ENCODE data around the gene RFPL4AL1. TPM values are rescaled to one million over a fixed set of nuclear protein-coding genes. Genes with fewer than 3 reads are reported as not detected.

Gene RFPL4AL1
- total RNA-seq, 1 experiment from 2014 or later: not detected

GRCh38 chr19:55778331-55778730 is 9.4 kb downstream of the RFPL4AL1 start:
- H3K4me2 ChIP-seq (ENCODE audit: low read length): no peak overlapping the region

GRCh38 chr19:55781112-55781511 is 12.2 kb downstream of the RFPL4AL1 start:
- POLR2A ChIA-PET (ENCODE audit: unreplicated experiment): no interaction called here
- no peaks in the 10 kb centered on the region for H3K4me1 ChIP-seq (ENCODE audit: insufficient read depth, low read length)

More at GRCh38 chr19:55778331-55778730, 9.4 kb downstream of the RFPL4AL1 start:
- H3K36me3 ChIP-seq (ENCODE audit: low read depth, low read length): no peaks in the 10 kb centered on the region
- H3K27ac ChIP-seq (ENCODE audit: low read length): no peak overlapping the region
- POLR2A ChIA-PET (ENCODE audit: unreplicated experiment): no interaction called here
- DNase-seq (no peak), ATAC-seq (no peak)
- intact Hi-C loops (cut with micrococcal nuclease): no loop called here
- H4K20me1 ChIP-seq (ENCODE audit: low read length): no peaks in the 10 kb centered on the region
- H3K9me3 ChIP-seq (ENCODE audit: low read length): no peaks in the 10 kb centered on the region
- H3K27me3 ChIP-seq (ENCODE audit: low read length): peaks cover 84% of the 10 kb centered on the region
- no peak overlapping the region for H3K4me3 ChIP-seq (ENCODE audit: low read length)
- no TSS peak for BruUV-seq (replicated peaks)
- no peaks in the 10 kb centered on the region for H3F3A ChIP-seq (ENCODE audit: low read length, unreplicated experiment)
- CTCF ChIA-PET: no interaction called here
- H3K4me1 ChIP-seq (ENCODE audit: insufficient read depth, low read length): no peaks in the 10 kb centered on the region
- no peak overlapping the region for H3K9ac ChIP-seq (ENCODE audit: low read length)
- H3K9me2 ChIP-seq (replicated peaks; ENCODE audit: low read length): no peaks in the 10 kb centered on the region
- H2AFZ ChIP-seq (ENCODE audit: low read length): no peak overlapping the region
- H3K79me2 ChIP-seq (ENCODE audit: low read length): no peaks in the 10 kb centered on the region
- TF ChIP-seq EZH2phosphoT487 (IDR thresholded peaks at IDR 0.05; ENCODE audit: borderline replicate concordance, low read length): no peak

GRCh38 chr19:55795021-55795420 is 26.1 kb downstream of the RFPL4AL1 start:
- Histone ChIP-seq H3K36me3 (ENCODE audit: low read depth, low read length) (no peaks in the 10 kb centered on the region), H3K27me3 (ENCODE audit: low read length) (peaks cover 88% of the 10 kb centered on the region), H4K20me1 (ENCODE audit: low read length) (no peaks in the 10 kb centered on the region), H2AFZ (ENCODE audit: low read length) (no peak overlapping the region), H3F3A (ENCODE audit: low read length, unreplicated experiment) (no peaks in the 10 kb centered on the region), H3K79me2 (ENCODE audit: low read length) (no peaks in the 10 kb centered on the region), H3K9me3 (ENCODE audit: low read length) (no peaks in the 10 kb centered on the region), H3K9me2 (replicated peaks; ENCODE audit: low read length) (no peaks in the 10 kb centered on the region), H3K4me2 (ENCODE audit: low read length) (no peak overlapping the region), H3K9ac (ENCODE audit: low read length) (no peak overlapping the region), H3K4me1 (ENCODE audit: insufficient read depth, low read length) (no peaks in the 10 kb centered on the region), H3K27ac (ENCODE audit: low read length) (no peak overlapping the region), H3K4me3 (ENCODE audit: low read length) (no peak overlapping the region)
- ChIA-PET POLR2A (ENCODE audit: unreplicated experiment) (no interaction called here), CTCF (no interaction called here)
- no peak for ATAC-seq
- no peak for DNase-seq
- intact Hi-C loops (cut with micrococcal nuclease): no loop called here
- TF ChIP-seq EZH2 (IDR thresholded peaks at IDR 0.05; ENCODE audit: low read length, unreplicated experiment): no peak
- no peak for TF ChIP-seq CTCF (conservative IDR thresholded peaks at IDR 0.05; ENCODE audit: low read depth, low read length)
- no peak for TF ChIP-seq EZH2phosphoT487 (IDR thresholded peaks at IDR 0.05; ENCODE audit: borderline replicate concordance, low read length)
- no TSS peak for BruUV-seq (replicated peaks)

More at GRCh38 chr19:55781112-55781511, 12.2 kb downstream of the RFPL4AL1 start:
- Histone ChIP-seq H2AFZ (ENCODE audit: low read length) (no peak overlapping the region), H3K36me3 (ENCODE audit: low read depth, low read length) (no peaks in the 10 kb centered on the region), H3K9me3 (ENCODE audit: low read length) (no peaks in the 10 kb centered on the region), H3K9me2 (replicated peaks; ENCODE audit: low read length) (no peaks in the 10 kb centered on the region), H4K20me1 (ENCODE audit: low read length) (no peaks in the 10 kb centered on the region), H3K4me2 (ENCODE audit: low read length) (no peak overlapping the region), H3F3A (ENCODE audit: low read length, unreplicated experiment) (no peaks in the 10 kb centered on the region), H3K9ac (ENCODE audit: low read length) (no peak overlapping the region), H3K79me2 (ENCODE audit: low read length) (no peaks in the 10 kb centered on the region), H3K27ac (ENCODE audit: low read length) (no peak overlapping the region), H3K4me3 (ENCODE audit: low read length) (no peak overlapping the region), H3K27me3 (ENCODE audit: low read length) (peaks cover 96% of the 10 kb centered on the region)
- intact Hi-C loops (cut with micrococcal nuclease): no loop called here
- DNase-seq: no peak
- TF ChIP-seq EZH2phosphoT487 (IDR thresholded peaks at IDR 0.05; ENCODE audit: borderline replicate concordance, low read length) (no peak), EZH2 (IDR thresholded peaks at IDR 0.05; ENCODE audit: low read length, unreplicated experiment) (no peak), CTCF (conservative IDR thresholded peaks at IDR 0.05; ENCODE audit: low read depth, low read length) (no peak)
- CTCF ChIA-PET: no interaction called here
- no TSS peak for BruUV-seq (replicated peaks)
- no peak for ATAC-seq

Measured in PC-3 (cell line).